ENCODE data around the gene TGM2.

TGM2 gene

GRCh38 chr20:38181207-38181801 is 16.2 kb upstream of the TGM2 start (continued):
- no peak for TF ChIP-seq FEZF1 (tag by site-specific recombination; IDR thresholded peaks at IDR 0.05)
- TF ChIP-seq ZNF10 (tag by site-specific recombination; IDR thresholded peaks at IDR 0.05): no peak
- no peak for TF ChIP-seq ZNF658 (tag by site-specific recombination; IDR thresholded peaks at IDR 0.05)
- TF ChIP-seq ZBTB21 (tag by site-specific recombination; IDR thresholded peaks at IDR 0.05): peak; percentile 75; the same call in 1 of the 2 replicates
- TF ChIP-seq TSHZ1 (tag by site-specific recombination; IDR thresholded peaks at IDR 0.05; ENCODE audit: borderline replicate concordance): no peak
- TF ChIP-seq YY1 (tag by site-specific recombination; IDR thresholded peaks at IDR 0.05): no peak
- TF ChIP-seq ZNF654 (tag by site-specific recombination; IDR thresholded peaks at IDR 0.05; ENCODE audit: low read depth): no peak
- peak; percentile 68 for TF ChIP-seq ZNF335 (tag by site-specific recombination; conservative IDR thresholded peaks at IDR 0.05)
- no peak for TF ChIP-seq ZSCAN16 (tag by site-specific recombination; IDR thresholded peaks at IDR 0.05)
- TF ChIP-seq GLIS1 (tag by site-specific recombination; IDR thresholded peaks at IDR 0.05): peak; percentile 56; the same call in 1 of the 2 replicates
- no peak for TF ChIP-seq ZNF155 (tag by site-specific recombination; IDR thresholded peaks at IDR 0.05)
- TF ChIP-seq ZBTB26 (tag by site-specific recombination; optimal IDR thresholded peaks at IDR 0.05): peak; percentile 16
- TF ChIP-seq ZBTB8A (tag by site-specific recombination; IDR thresholded peaks at IDR 0.05): peak; percentile 27; the same call in 1 of the 2 replicates
- TF ChIP-seq ZNF510 (tag by site-specific recombination; IDR thresholded peaks at IDR 0.05; ENCODE audit: insufficient replicate concordance): no peak
- no peak for TF ChIP-seq MYNN (tag by site-specific recombination; IDR thresholded peaks at IDR 0.05; ENCODE audit: borderline replicate concordance)
- no peak for TF ChIP-seq ZNF311 (tag by site-specific recombination; IDR thresholded peaks at IDR 0.05; ENCODE audit: borderline replicate concordance)
- no peak for TF ChIP-seq ZNF488 (tag by site-specific recombination; IDR thresholded peaks at IDR 0.05)
- no peak for TF ChIP-seq ZNF830 (tag by site-specific recombination; IDR thresholded peaks at IDR 0.05; ENCODE audit: low read depth)
- TF ChIP-seq ZNF174 (tag by site-specific recombination; IDR thresholded peaks at IDR 0.05): no peak
- no peak for TF ChIP-seq ZNF776 (tag by site-specific recombination; IDR thresholded peaks at IDR 0.05; ENCODE audit: borderline replicate concordance)
- peak; percentile 88 for TF ChIP-seq ZNF629 (tag by site-specific recombination; IDR thresholded peaks at IDR 0.05)
- TF ChIP-seq ZNF366 (tag by site-specific recombination; conservative IDR thresholded peaks at IDR 0.05): no peak
- TF ChIP-seq ZNF704 (tag by site-specific recombination; IDR thresholded peaks at IDR 0.05): no peak
- TF ChIP-seq ZNF561 (tag by site-specific recombination; IDR thresholded peaks at IDR 0.05; ENCODE audit: borderline replicate concordance): 0 out of 2 replicates have a peak, but pooled peaks have one; percentile 17
- no peak for TF ChIP-seq ZNF843 (tag by site-specific recombination; IDR thresholded peaks at IDR 0.05)
- TF ChIP-seq ZBTB17 (tag by site-specific recombination; IDR thresholded peaks at IDR 0.05): peak; percentile 90
- TF ChIP-seq SP7 (tag by site-specific recombination; IDR thresholded peaks at IDR 0.05): peak; percentile 73
